Fibroblast of skin of right biceps (primary cell): ENCODE data around the gene SLC22A2.
A peak's percentile ranks its signal among the peaks of the same experiment; 100 is the strongest.

Source experiments
- DNase-seq: peaks from one replicate; pipeline ENCODE4 v3.0.0-alpha.2; 2013

SLC22A2 gene

GRCh38 chr6:160273196-160273595 lies 14.6 kb upstream of the SLC22A2 start:
- DNase-seq: no peak

DNA sequence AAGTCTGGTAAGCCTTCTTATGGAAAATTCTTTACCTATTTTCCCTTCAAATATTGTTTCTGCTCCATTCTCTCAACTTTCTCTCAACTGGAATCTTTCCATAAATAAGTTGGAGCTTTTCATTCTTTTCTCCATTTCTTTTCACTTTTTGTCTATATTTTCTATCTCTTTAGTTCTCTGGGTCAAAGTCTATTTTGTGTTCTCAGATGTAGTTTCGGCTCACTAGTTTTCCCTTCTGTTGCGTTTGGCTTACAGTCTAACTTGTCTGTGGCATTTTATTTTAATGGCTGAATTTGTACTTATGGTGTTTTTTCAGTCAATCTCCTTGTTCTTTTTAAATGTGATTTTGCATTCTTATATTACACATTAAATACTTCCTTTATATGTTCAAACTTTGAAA lies 14.1 kb upstream of the SLC22A2 start:
- no peak for DNase-seq

GRCh38 chr6:160270347-160270746 lies 11.7 kb upstream of the SLC22A2 start:
- no peak for DNase-seq

- DNase-seq: no peak
Observed at GRCh38 chr6:160269771-160270170, 11.2 kb upstream of the SLC22A2 start.

- no peak for DNase-seq
Observed at GRCh38 chr6:160269023-160269521, 10.5 kb upstream of the SLC22A2 start.

- DNase-seq: no peak
Observed at GRCh38 chr6:160267102-160267501, 8.5 kb upstream of the SLC22A2 start.

DNA sequence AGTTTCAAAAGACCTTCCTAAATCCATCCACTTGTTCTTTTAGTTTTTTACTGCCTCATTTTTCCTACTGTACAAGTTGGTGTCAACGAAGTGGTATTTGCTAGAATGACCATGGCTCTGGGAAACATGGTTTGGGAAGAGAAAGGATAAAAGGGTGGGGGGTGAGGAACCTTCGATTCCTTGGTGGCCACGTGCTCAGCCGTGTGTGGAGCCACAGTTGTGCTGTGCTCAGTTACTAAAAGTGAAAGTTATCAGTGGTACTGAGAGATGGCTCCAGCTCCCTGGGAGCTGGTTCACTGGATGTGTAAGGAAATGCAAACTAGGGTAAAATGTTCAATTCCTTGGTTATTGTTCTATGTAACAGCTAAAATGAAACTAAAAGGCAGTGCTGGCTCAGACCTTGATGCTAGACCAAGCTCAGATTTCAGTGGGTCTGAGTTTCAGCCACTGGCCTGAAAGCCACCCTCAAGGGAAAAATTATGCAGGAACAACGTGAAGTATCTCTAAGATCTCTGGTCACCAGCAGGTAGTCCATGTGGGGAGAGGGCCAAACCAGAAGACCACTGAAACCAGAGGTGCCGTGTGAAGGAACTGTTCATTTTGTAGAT lies 7.4 kb upstream of the SLC22A2 start:
- DNase-seq: no peak

DNA sequence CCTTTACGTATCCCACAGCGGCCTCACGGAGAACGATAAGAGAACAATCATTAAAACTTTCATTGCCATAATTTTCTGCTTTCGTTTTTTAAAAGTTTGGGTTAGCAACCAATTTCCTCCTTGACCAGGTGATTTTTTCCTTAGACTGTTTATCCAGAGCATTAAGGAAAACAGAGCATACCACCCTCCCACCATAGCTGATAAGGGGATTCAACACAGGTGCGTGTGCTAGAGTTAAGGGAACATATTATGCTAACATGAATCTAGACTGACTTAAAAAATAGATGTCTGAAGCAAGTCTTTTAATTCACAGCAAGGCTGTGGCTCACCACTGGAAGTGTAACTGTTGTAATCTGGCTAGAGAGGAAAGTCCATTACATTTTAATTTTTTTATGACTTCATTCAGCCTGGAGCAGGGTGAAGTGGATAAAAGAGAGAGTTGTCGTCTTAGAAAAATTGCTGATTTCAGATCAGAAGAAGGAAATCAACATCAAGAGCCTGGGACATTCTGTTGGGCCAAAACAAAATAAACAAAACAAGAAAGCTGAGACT lies 5.5 kb upstream of the SLC22A2 start:
- no peak for DNase-seq

DNA sequence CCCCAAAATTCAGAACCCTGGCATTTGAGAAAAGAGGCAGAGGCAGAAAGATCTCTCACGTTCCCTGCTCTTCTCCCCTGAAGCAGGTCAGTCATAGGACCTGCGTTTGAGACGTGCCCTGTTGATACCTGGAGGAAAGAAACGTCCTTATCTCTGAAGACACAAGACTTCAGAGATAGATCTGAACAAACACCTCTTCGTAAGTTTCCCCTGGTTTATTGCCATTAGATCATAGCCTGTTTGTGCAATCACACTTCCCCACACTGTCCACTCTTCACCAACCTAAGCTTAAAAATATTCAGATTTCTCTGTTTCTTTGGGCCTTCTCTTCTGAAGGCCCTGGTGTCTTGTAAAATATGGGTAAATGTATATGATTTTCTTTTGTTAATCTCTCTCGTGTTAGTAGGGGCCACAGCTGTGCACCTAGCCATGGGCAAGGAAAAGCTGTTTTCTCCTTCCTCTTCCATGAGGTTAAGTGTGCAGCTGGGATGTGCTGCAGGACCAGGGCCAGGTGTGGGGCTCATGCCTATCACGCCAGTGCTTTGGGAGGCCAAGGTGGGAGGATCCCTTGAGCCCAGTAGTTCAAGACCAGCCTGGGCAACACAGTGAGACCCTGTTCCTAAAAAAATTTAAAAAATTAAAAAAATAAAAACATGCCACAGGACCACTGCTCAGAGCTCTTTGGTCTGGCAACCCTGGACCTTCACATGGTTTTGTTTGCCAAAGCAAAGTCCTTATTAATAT lies 4.7 kb upstream of the SLC22A2 start:
- DNase-seq: no peak

GRCh38 chr6:160261991-160262680 lies 3.5 kb upstream of the SLC22A2 start:
- no peak for DNase-seq

DNA sequence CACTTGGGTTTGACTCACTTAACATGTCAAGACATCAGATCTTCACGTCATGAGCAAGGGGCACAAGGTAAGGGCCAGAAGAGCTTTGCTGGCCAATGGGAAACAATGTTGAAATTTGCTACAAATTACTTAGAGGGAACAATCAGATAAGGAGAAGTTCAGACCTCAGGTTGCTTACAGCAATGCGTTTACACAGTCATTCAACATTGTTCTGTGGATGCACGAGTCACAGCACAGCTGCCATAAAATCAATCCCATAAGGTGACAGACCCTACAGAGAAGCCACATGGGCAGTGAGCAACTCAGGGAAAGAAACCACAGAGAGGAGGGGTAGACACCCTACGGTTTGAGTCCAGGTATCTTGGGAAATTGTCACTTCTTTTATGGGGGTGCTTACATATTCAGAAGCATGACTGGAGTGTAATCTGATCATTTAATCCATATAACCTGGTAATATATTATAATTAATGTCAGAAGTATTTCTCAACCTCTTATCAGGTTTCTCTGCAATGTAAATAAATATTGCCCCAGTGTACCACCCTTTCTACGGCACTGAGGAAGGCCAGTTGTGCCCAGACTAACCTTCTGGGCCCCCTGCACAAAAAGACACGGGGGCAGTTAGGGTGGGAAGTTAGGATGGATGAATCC lies 2.3 kb upstream of the SLC22A2 start:
- DNase-seq: no peak

DNA sequence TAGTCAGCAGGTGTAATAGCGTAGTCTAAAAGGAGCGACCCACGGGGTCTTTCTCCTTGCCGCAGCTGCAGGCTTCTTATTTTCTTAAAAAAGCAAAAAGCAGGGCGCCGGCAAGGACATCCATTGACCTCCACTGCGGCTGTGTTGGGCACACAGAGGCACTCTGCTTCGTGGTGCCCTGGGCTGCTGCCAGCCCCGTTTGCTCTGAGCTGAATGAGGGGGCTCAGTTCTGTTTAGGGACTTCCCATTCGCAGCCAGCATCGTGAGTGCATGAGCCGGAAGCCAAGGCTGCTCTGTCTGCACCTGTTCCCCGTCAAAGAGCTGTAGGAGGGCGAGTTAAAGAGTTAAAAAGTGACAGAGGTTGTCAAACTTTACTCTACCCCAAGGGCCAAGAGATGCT lies 1.7 kb upstream of the SLC22A2 start:
- no peak for DNase-seq

GRCh38 chr6:160259598-160259997 lies 977 bp upstream of the SLC22A2 start:
- no peak for DNase-seq

DNA sequence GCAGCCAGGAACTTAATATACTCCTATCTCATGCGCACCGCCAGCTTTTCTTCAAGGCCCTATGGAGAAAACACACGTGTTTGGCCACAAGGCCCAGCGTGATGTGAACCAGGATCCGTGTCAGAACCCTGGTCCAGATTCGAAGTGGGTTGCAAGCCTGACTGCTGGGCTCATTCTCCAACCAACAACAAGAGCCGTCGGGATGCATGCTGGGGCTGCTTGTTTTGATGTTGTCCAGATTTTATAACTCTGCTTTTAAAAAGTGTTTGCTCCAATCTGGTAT lies 463 bp upstream of the SLC22A2 start:
- no peak for DNase-seq

GRCh38 chr6:160256445-160256844 lies 2.2 kb downstream of the SLC22A2 start:
- no peak for DNase-seq

DNA sequence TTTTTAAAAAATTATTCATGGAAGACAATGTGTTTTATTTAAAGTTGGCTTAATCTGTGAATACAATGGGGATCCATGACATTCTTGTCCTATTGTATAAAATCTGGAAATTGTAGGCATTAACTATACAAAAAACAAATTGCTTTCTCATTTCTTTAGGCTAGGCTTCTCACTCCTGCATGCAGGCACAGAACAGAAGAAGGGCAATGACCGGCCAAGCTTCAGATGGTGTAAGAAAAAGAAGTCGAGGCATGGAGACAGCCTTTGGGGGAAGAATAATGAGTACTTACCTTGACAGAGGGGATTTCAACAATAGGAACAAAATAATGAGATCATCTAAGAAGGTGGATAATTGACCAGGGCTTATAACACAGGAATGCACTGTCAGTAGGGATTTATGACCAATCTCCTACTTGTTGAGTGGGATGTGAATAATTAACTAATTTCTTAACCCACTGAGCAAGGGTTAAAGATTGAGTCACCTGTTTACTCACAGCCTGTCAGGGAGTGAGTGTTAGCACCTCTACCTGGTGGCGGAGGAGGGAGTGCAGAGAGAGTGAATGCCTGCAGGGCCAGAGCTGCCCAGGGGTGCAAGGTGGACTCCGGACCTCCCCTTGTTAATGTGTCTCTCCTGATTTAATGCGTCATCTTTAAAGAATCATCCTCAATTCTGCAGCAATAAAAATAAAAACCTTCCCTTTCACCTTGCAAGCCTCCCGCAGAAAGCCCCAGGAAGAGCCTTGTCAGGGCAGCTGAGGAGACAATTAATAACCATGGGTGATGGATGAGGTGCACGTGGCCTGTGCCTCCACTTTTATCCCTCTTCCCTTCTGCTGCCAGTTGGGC lies 3.9 kb downstream of the SLC22A2 start:
- no peak for DNase-seq

DNA sequence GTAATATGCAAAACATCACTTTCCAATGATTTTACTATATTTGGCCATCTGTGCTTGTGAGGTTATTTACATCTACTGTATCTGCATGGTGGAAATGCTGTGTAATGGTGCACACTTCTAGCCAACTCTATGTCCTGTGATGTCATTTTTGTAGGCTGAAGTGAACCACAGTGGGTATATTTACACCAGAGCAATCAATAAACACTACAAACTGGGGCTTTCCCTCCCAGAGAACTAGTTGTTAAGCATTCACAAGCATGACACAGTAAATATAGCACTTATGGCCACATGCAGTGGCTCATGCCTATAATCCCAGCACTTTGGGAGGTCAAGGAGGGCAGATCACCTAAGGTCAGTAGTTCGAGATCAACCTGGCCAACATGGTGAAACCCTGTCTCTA lies 4.9 kb downstream of the SLC22A2 start:
- DNase-seq: no peak

DNA sequence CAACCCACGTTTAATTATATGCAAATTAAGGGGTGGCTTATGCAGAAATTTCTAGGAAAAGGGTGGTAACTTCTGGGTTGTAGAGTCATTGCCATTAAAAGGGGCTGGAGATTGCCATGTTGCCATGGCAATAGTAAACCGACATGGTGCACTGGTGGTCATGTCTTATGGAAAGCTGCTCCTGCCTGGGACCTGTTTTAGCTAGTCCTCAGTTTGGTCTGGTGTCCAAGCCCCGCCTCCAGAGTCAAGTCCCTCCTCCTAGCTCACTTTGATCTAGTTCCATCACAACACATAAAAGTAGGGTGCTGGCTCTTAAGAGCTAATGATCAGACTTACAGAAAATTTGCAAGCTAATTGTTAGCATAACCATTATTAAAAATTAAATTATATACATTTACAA lies 5.3 kb downstream of the SLC22A2 start:
- DNase-seq: no peak

GRCh38 chr6:160252073-160252813 lies 6.4 kb downstream of the SLC22A2 start:
- no peak for DNase-seq

- no peak for DNase-seq
Observed at GRCh38 chr6:160249671-160250070, 8.9 kb downstream of the SLC22A2 start.

DNA sequence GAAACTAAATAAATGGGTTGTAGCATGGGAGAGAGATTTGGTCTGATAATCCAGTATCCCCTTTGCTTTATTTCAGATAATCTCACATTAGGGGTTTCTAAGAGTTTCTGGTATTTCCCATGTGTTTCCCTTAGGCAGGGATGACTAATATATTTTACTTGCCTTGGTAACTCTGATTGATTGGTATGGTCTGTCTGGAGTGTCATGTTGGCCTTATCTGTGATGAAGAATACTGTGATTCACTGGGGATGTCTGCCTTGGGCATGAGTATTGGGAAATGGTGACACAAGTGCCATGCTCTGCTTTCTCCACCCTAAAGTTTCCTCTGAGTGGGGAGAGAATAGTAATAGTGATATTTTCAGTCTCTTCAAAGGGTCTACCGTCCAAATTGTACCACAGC lies 10.1 kb downstream of the SLC22A2 start:
- DNase-seq: peak; percentile 6

DNA sequence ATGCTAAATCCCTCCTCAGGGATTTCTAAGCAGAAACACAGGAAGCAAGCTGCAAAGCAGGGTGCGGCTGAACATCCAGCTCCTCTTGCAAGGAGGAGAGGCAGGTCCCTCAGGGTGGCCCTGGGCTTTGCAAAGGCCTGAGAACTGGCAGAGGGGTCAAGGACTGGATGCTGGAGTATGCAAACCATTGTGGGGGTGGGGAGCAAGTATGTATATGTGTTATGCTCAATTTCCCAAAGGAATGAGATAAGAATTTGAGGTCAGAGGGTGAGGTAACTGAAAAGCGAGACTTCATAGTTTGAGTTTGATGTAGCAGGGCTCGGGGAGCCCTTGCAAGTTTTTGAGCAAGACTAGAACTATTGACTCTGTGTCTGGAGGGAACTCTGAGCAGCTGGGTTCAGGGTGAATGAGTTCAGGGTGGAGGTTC lies 11.2 kb downstream of the SLC22A2 start:
- peak; percentile 32 for DNase-seq
